SH-SY5Y (cell line): Measurements from ENCODE around the gene OR10H1.

Experiments used
- GATA2 ChIP-seq: IDR thresholded peaks from 2 replicates; pipeline ENCODE4 v1.6.1; 2011; ENCODE audit warnings: mild to moderate bottlenecking, low read depth, low read length
- GATA3 ChIP-seq: IDR thresholded peaks from 2 replicates; pipeline ENCODE4 v1.6.1; 2011; ENCODE audit warnings: low read depth, mild to moderate bottlenecking, low read length, moderate library complexity

GRCh38 chr19:15781661-15782060 lies 33.8 kb downstream of the OR10H1 start:
- TF ChIP-seq GATA2 (no peak), GATA3 (no peak)
